BE2C (cell line): ENCODE measurements around the gene IQGAP3.

Experiments
- DNase-seq: peaks from one replicate; pipeline ENCODE4 v3.0.0-alpha.2; 2020
- H3K27me3 ChIP-seq: fragments of 250-450 bp; sonication (Bioruptor Pico); 2 replicates; pipeline ENCODE4 v1.5.1; 2020; ENCODE audit warnings: mild to moderate bottlenecking
- H3K36me3 ChIP-seq: fragments of 250-450 bp; sonication (Bioruptor Pico); 2 replicates; pipeline ENCODE4 v1.5.1; 2020; ENCODE audit warnings: mild to moderate bottlenecking
- H3K4me1 ChIP-seq: fragments of 250-450 bp; sonication (Bioruptor Pico); 2 replicates; pipeline ENCODE4 v1.5.1; 2020
- H3K4me3 ChIP-seq: 2 replicates; pipeline ENCODE4 v1.5.1; 2011; ENCODE audit warnings: low read depth, low read length
- H3K9me3 ChIP-seq: fragments of 250-450 bp; sonication (Bioruptor Pico); 2 replicates; pipeline ENCODE4 v1.5.1; 2020
- CTCF ChIP-seq: IDR thresholded peaks from 2 replicates; pipeline ENCODE4 v1.5.1; 2012; ENCODE audit warnings: mild to moderate bottlenecking, low read depth, low read length

IQGAP3 gene

GRCh38 chr1:156533568-156534220, 38.7 kb downstream of the IQGAP3 start:
- DNase-seq: no peak

GRCh38 chr1:156532374-156532773, 40.0 kb downstream of the IQGAP3 start:
- H3K9me3 ChIP-seq: no peaks in the 10 kb centered on the region
- TF ChIP-seq CTCF: no peak
- no peak overlapping the region for H3K4me3 ChIP-seq

More at GRCh38 chr1:156533568-156534220, 38.7 kb downstream of the IQGAP3 start:
- no peaks in the 10 kb centered on the region for H3K9me3 ChIP-seq
- TF ChIP-seq CTCF: no peak
- H3K4me1 ChIP-seq: no peaks in the 10 kb centered on the region
- no peak overlapping the region for H3K4me3 ChIP-seq
- H3K36me3 ChIP-seq: peaks cover 10% of the 10 kb centered on the region
- no peaks in the 10 kb centered on the region for H3K27me3 ChIP-seq

GRCh38 chr1:156530006-156530405, 42.4 kb downstream of the IQGAP3 start:
- no peak for TF ChIP-seq CTCF
- Histone ChIP-seq H3K27me3 (no peaks in the 10 kb centered on the region), H3K36me3 (peaks cover 16% of the 10 kb centered on the region), H3K9me3 (no peaks in the 10 kb centered on the region), H3K4me3 (no peak overlapping the region), H3K4me1 (peaks cover 6% of the 10 kb centered on the region)
- no peak for DNase-seq

More at GRCh38 chr1:156532374-156532773, 40.0 kb downstream of the IQGAP3 start:
- H3K27me3 ChIP-seq: no peaks in the 10 kb centered on the region
- no peaks in the 10 kb centered on the region for H3K4me1 ChIP-seq
- peaks cover 11% of the 10 kb centered on the region for H3K36me3 ChIP-seq
- no peak for DNase-seq

GRCh38 chr1:156528875-156529425, 43.4 kb downstream of the IQGAP3 start:
- no peak for TF ChIP-seq CTCF
- H3K9me3 ChIP-seq: no peaks in the 10 kb centered on the region
- no peak overlapping the region for H3K4me3 ChIP-seq
- DNase-seq: no peak
- peaks cover 6% of the 10 kb centered on the region for H3K4me1 ChIP-seq
- H3K27me3 ChIP-seq: no peaks in the 10 kb centered on the region
- peaks cover 16% of the 10 kb centered on the region for H3K36me3 ChIP-seq

GRCh38 chr1:156528231-156528630, 44.1 kb downstream of the IQGAP3 start:
- TF ChIP-seq CTCF: no peak
- Histone ChIP-seq H3K4me3 (no peak overlapping the region), H3K36me3 (peaks cover 16% of the 10 kb centered on the region)

GRCh38 chr1:156527584-156527983, 44.8 kb downstream of the IQGAP3 start:
- Histone ChIP-seq H3K4me1 (peaks cover 6% of the 10 kb centered on the region), H3K9me3 (no peaks in the 10 kb centered on the region), H3K36me3 (peaks cover 16% of the 10 kb centered on the region), H3K27me3 (no peaks in the 10 kb centered on the region), H3K4me3 (no peak overlapping the region)
- TF ChIP-seq CTCF: no peak
- no peak for DNase-seq

More at GRCh38 chr1:156528231-156528630, 44.1 kb downstream of the IQGAP3 start:
- Histone ChIP-seq H3K27me3 (no peaks in the 10 kb centered on the region), H3K4me1 (peaks cover 6% of the 10 kb centered on the region), H3K9me3 (no peaks in the 10 kb centered on the region)
- DNase-seq: no peak
